Transverse colon (tissue), 4 donors: ENCODE results near the gene TCAP.

Experiments
- EP300 ChIP-seq: sonication (generic); formaldehyde crosslinking; IDR thresholded peaks from one replicate; pipeline ENCODE4 v1.6.1; 2017; ENCODE audit warnings: antibody characterized with exemption, low read depth
- POLR2A ChIP-seq: fragments of 450-650 bp; IDR thresholded peaks from one replicate; pipeline ENCODE4 v1.6.1; 2016; ENCODE audit warnings: antibody characterized with exemption, mild to moderate bottlenecking, moderate library complexity
- POLR2AphosphoS5 ChIP-seq, 3 donors: sonication (generic); formaldehyde crosslinking; IDR thresholded peaks; one replicate each; pipeline ENCODE4 v1.6.1; 2016; ENCODE audit warnings: antibody characterized with exemption in 3 of 3
- TF ChIP-seq, protein P1 (sequence below), 5 experiments: fragments of 200-600 bp in 3 of 5; fragments of 450-650 bp in 2 of 5; sonication (generic) in 3 of 5; IDR thresholded peaks; 1 replicate in 2 of 5; 2 replicates in 3 of 5; pipeline ENCODE4 v1.5.1; 2016 to 2017; ENCODE audit warnings: antibody characterized with exemption in 5 of 5, inconsistent platforms in 3 of 5, mild to moderate bottlenecking in 2 of 5, moderate library complexity in 1 of 5

GRCh38 chr17:39714234-39714633 is 49.1 kb downstream of the TCAP start:
- TF ChIP-seq POLR2A (no peak), POLR2AphosphoS5 (IDR thresholded peaks at IDR 0.05) (no peak), EP300 (no peak)
- TF ChIP-seq, protein P1, sequence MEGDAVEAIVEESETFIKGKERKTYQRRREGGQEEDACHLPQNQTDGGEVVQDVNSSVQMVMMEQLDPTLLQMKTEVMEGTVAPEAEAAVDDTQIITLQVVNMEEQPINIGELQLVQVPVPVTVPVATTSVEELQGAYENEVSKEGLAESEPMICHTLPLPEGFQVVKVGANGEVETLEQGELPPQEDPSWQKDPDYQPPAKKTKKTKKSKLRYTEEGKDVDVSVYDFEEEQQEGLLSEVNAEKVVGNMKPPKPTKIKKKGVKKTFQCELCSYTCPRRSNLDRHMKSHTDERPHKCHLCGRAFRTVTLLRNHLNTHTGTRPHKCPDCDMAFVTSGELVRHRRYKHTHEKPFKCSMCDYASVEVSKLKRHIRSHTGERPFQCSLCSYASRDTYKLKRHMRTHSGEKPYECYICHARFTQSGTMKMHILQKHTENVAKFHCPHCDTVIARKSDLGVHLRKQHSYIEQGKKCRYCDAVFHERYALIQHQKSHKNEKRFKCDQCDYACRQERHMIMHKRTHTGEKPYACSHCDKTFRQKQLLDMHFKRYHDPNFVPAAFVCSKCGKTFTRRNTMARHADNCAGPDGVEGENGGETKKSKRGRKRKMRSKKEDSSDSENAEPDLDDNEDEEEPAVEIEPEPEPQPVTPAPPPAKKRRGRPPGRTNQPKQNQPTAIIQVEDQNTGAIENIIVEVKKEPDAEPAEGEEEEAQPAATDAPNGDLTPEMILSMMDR (IDR thresholded peaks at IDR 0.05) = no peak
